ENCODE data around the gene KCNS3. TPM values are rescaled to one million over a fixed set of nuclear protein-coding genes. Genes with fewer than 3 reads are reported as not detected.

The KCNS3 gene
- total RNA-seq, 1 donor from 2014 or later: 28.7 TPM

GRCh38 chr2:17843457-17843856 is 35.0 kb upstream of the KCNS3 start:
- Histone ChIP-seq H3K27me3 (ENCODE audit: low read depth) (no peaks in the 10 kb centered on the region), H3K4me3 (no peak overlapping the region), H3K9me3 (no peaks in the 10 kb centered on the region), H3K36me3 (no peaks in the 10 kb centered on the region), H3K4me1 (no peaks in the 10 kb centered on the region), H3K27ac (no peak overlapping the region)
- TF ChIP-seq CTCF (IDR thresholded peaks at IDR 0.05): no peak
- no peak for DNase-seq
- intact Hi-C loops (cut with DNase I): no loop called here
- no peak for ATAC-seq

- intact Hi-C loops (cut with DNase I): no loop called here
- Histone ChIP-seq H3K27ac (no peak overlapping the region), H3K36me3 (no peaks in the 10 kb centered on the region), H3K4me3 (no peak overlapping the region), H3K4me1 (no peaks in the 10 kb centered on the region), H3K9me3 (no peaks in the 10 kb centered on the region), H3K27me3 (ENCODE audit: low read depth) (no peaks in the 10 kb centered on the region)
- no peak for ATAC-seq
- no peak for DNase-seq
- no peak for TF ChIP-seq CTCF (IDR thresholded peaks at IDR 0.05)
Observed at GRCh38 chr2:17845806-17846205, 32.7 kb upstream of the KCNS3 start.

GRCh38 chr2:17846676-17847075 is 31.8 kb upstream of the KCNS3 start:
- no peak for TF ChIP-seq CTCF (IDR thresholded peaks at IDR 0.05)
- Histone ChIP-seq H3K27me3 (ENCODE audit: low read depth) (no peaks in the 10 kb centered on the region), H3K4me3 (no peak overlapping the region), H3K9me3 (no peaks in the 10 kb centered on the region), H3K36me3 (no peaks in the 10 kb centered on the region), H3K27ac (no peak overlapping the region), H3K4me1 (peaks cover 3% of the 10 kb centered on the region)
- intact Hi-C loops (cut with DNase I): no loop called here
- no peak for ATAC-seq
- DNase-seq: no peak

- ATAC-seq: no peak
- intact Hi-C loops (cut with DNase I): no loop called here
Observed at GRCh38 chr2:17847236-17847635, 31.2 kb upstream of the KCNS3 start.

GRCh38 chr2:17849275-17849674 is 29.2 kb upstream of the KCNS3 start:
- peaks cover 6% of the 10 kb centered on the region for H3K4me1 ChIP-seq
- TF ChIP-seq CTCF (IDR thresholded peaks at IDR 0.05): no peak
- H3K9me3 ChIP-seq: no peaks in the 10 kb centered on the region
- no peak overlapping the region for H3K27ac ChIP-seq
- DNase-seq (no peak), ATAC-seq (no peak)
- no peak overlapping the region for H3K4me3 ChIP-seq
- no peaks in the 10 kb centered on the region for H3K36me3 ChIP-seq
- H3K27me3 ChIP-seq (ENCODE audit: low read depth): no peaks in the 10 kb centered on the region
- intact Hi-C loops (cut with DNase I): no loop called here

More at GRCh38 chr2:17847236-17847635, 31.2 kb upstream of the KCNS3 start:
- Histone ChIP-seq H3K4me3 (no peak overlapping the region), H3K27me3 (ENCODE audit: low read depth) (no peaks in the 10 kb centered on the region), H3K36me3 (no peaks in the 10 kb centered on the region), H3K4me1 (peaks cover 6% of the 10 kb centered on the region), H3K9me3 (no peaks in the 10 kb centered on the region), H3K27ac (no peak overlapping the region)
- TF ChIP-seq CTCF (IDR thresholded peaks at IDR 0.05): no peak
- DNase-seq: no peak

- no peaks in the 10 kb centered on the region for H3K9me3 ChIP-seq
- H3K27me3 ChIP-seq (ENCODE audit: low read depth): no peaks in the 10 kb centered on the region
- TF ChIP-seq CTCF (IDR thresholded peaks at IDR 0.05): no peak
- H3K27ac ChIP-seq: no peak overlapping the region
- H3K4me1 ChIP-seq: peaks cover 6% of the 10 kb centered on the region
- no peak for ATAC-seq
- no peak overlapping the region for H3K4me3 ChIP-seq
- no peak for DNase-seq
- intact Hi-C loops (cut with DNase I): no loop called here
- H3K36me3 ChIP-seq: no peaks in the 10 kb centered on the region
Observed at GRCh38 chr2:17850151-17850550, 28.3 kb upstream of the KCNS3 start.
